ENCODE results near the gene FUNDC1.
"Not testable (repeated sequence)": the region's sequence is repeated elsewhere in the genome, so short reads cannot be mapped to it uniquely, and the experiment has no call there.

Gene FUNDC1, protein sequence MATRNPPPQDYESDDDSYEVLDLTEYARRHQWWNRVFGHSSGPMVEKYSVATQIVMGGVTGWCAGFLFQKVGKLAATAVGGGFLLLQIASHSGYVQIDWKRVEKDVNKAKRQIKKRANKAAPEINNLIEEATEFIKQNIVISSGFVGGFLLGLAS

DNA sequence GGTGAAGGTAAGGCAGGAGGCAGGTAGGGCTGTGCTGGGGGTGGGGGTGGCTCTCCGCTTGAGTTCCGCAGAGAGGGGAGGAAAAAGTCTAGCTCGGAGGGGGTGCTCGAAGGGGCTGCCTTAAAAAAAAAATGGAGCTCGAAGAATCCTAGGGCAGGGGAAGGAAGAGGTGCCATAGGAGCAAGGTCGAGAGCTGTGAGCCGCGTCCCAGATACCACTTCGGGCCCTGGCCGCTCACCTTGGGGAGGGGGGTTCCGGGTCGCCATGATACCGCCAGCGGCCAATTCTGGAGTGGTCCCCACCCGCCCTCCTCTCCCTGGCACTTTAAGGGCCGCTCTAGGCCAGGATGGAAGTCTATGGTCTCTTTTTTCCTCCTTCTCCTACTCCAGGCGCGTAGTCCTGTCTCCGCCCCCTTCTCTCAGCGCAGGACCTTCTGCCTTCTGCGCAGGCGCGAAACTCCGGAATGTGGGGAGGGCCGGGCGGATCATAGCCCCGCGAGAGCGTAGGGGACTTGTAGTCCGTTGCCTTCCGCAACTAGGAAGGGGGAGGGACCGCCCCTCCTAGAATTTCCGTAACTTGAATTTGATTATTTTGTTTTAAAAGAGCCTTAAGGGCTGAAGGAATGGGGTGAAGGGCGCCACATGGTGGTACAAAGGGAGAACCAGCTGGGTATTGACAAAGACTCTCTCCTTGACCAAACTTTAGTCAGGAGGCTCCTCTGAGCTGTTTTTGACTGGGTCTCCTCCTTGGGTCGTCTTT lies at the start of gene FUNDC1:
Gene FUNDC1 (minus strand): TSS at position 293 of the 759 bp plus-strand sequence. CDS start 27 bp downstream, at position 266.
- Histone ChIP-seq H3K9ac (ENCODE audit: low read length in 5 of 5) (peak within 1 kb of the TSS; percentile 73 to 87 (median 82)), H3K36me3 (ENCODE audit: control insufficient read depth in 5 of 5, insufficient read depth in 5 of 5, low read length in 5 of 5) (no peaks in the 10 kb centered on the region), H3K27me3 (ENCODE audit: control insufficient read depth in 5 of 5, insufficient read depth in 4 of 5, low read length in 5 of 5) (no peaks in the 10 kb centered on the region), H3K27ac (ENCODE audit: low read depth, low read length) (peak within 1 kb of the TSS; percentile 41), H3K4me3 (ENCODE audit: low read depth in 1 of 5, low read length in 5 of 5) (peak within 1 kb of the TSS; percentile 78 to 90 (median 83)), H3K4me1 (ENCODE audit: control insufficient read depth in 5 of 5, insufficient read depth in 5 of 5, low read length in 5 of 5) (peaks cover 0 to 22% (median 10%) of the 10 kb centered on the region in 5 donors), H3K9me3 (ENCODE audit: control insufficient read depth in 5 of 5, low read length in 5 of 5) (no peaks in the 10 kb centered on the region)

DNA sequence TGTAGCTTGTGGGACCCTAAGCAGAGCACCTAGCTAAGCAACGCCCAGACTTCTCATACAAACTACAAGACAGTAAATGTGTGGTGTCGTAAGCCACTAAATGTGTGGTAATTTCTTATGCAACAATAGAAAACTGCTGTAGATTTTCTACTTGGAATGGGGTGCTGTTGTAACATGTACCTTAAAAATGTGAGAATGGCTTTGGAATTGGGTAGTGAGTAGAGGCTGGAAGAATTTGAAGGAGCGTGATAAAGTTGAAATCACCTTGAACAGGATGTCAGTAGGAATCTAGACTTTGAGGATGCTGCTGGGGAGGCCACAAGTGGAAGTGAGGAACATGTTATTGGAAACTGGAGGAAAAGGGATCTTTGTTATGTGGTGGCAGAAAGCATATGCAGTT lies 43.2 kb upstream of the FUNDC1 start:
- H3K4me3 ChIP-seq (ENCODE audit: low read depth in 1 of 5, low read length in 5 of 5) = no peak overlapping the region
- no peak overlapping the region for H3K9ac ChIP-seq (ENCODE audit: low read length in 5 of 5)

DNA sequence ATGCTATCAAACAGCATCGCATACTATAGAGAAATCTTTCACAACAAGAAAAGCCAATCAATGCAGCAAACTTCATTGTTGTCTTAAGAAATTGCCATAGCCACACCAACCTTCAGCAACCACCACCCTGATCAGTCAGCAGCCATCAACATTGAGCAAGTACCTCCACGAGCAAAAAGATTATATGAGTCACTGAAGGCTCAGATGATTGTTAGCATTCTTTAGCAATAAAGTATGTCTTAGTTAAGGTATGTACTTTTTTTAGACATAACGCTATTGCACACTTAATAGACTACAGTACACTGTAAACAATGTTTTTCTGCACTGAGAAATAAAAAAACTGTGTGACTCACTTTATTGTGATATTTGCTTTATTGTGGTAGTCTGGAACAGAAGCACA lies 37.8 kb upstream of the FUNDC1 start:
- H3K36me3 ChIP-seq (ENCODE audit: control insufficient read depth in 5 of 5, insufficient read depth in 5 of 5, low read length in 5 of 5) = no peaks in the 10 kb centered on the region
- no peak overlapping the region for H3K4me3 ChIP-seq (ENCODE audit: low read depth in 1 of 5, low read length in 5 of 5)
- H3K9ac ChIP-seq (ENCODE audit: low read length in 5 of 5) = no peak overlapping the region
- no peak overlapping the region for H3K27ac ChIP-seq (ENCODE audit: low read depth, low read length)
- H3K9me3 ChIP-seq (ENCODE audit: control insufficient read depth in 5 of 5, low read length in 5 of 5) = no peaks in the 10 kb centered on the region
- no peaks in the 10 kb centered on the region for H3K4me1 ChIP-seq (ENCODE audit: control insufficient read depth in 5 of 5, insufficient read depth in 5 of 5, low read length in 5 of 5)
- no peaks in the 10 kb centered on the region for H3K27me3 ChIP-seq (ENCODE audit: control insufficient read depth in 5 of 5, insufficient read depth in 4 of 5, low read length in 5 of 5)

More for the DNA sequence above, 43.2 kb upstream of the FUNDC1 start:
- Histone ChIP-seq H3K36me3 (ENCODE audit: control insufficient read depth in 5 of 5, insufficient read depth in 5 of 5, low read length in 5 of 5) (no peaks in the 10 kb centered on the region), H3K4me1 (ENCODE audit: control insufficient read depth in 5 of 5, insufficient read depth in 5 of 5, low read length in 5 of 5) (no peaks in the 10 kb centered on the region), H3K9me3 (ENCODE audit: control insufficient read depth in 5 of 5, low read length in 5 of 5) (no peaks in the 10 kb centered on the region), H3K27ac (ENCODE audit: low read depth, low read length) (no peak overlapping the region), H3K27me3 (ENCODE audit: control insufficient read depth in 5 of 5, insufficient read depth in 4 of 5, low read length in 5 of 5) (no peaks in the 10 kb centered on the region)

DNA sequence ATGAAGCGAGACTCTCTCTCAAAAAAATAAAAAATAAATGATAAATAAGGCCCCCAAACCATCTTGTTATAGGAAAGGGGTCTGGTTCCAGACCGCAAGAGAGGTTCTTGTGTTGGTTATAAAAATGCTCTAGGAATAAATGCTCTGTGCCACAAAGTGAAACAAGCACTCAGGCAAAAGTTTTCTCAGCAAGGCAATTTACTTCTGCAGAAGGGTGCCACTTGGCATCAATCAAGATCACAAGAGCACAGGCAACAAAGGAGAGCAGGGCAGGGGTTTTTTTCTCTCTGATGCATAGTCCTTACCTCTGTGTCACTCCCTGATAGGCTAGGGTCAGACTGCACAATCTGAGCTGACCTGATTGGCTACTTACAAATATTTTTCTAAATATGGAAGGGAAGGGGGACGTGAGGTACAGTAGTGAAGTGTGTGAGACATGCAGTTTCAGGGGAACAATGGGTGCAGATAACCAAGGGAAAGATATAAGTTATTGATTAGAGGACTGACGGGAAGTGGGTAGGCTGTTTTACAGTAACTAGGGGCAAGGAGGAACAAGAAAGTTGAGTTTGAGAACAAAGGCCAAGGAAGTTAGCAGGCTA lies 29.8 kb upstream of the FUNDC1 start:
- H3K4me3 ChIP-seq (ENCODE audit: low read depth in 1 of 5, low read length in 5 of 5) = peak overlapping the region in 1 of 5 donors; percentile 15
- peaks cover 0 to 25% (median 23%) of the 10 kb centered on the region in 5 donors for H3K9me3 ChIP-seq (ENCODE audit: control insufficient read depth in 5 of 5, low read length in 5 of 5)
- H3K36me3 ChIP-seq (ENCODE audit: control insufficient read depth in 5 of 5, insufficient read depth in 5 of 5, low read length in 5 of 5) = no peaks in the 10 kb centered on the region
- H3K27me3 ChIP-seq (ENCODE audit: control insufficient read depth in 5 of 5, insufficient read depth in 4 of 5, low read length in 5 of 5) = no peaks in the 10 kb centered on the region
- no peaks in the 10 kb centered on the region for H3K4me1 ChIP-seq (ENCODE audit: control insufficient read depth in 5 of 5, insufficient read depth in 5 of 5, low read length in 5 of 5)
- H3K9ac ChIP-seq (ENCODE audit: low read length in 5 of 5) = no peak overlapping the region
- H3K27ac ChIP-seq (ENCODE audit: low read depth, low read length) = no peak overlapping the region

DNA sequence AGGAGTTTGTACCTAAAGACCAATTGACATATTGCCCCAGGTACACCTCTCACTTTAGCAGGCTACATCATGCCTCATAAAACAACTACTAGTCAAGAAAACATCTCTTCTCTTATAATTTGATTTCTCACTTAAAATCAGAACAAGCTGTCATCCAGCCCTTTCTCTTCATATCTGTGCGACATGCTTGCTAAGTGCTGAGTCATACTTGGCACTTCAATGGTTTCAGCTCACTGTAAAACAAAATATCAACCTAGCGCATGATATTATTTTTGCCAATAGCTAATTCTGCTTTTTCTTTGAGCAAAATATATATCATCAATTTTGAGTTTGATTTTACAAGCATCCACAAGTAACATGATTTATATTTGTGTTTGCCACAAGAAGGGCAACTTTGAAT lies 27.9 kb upstream of the FUNDC1 start:
- Histone ChIP-seq H3K27ac (ENCODE audit: low read depth, low read length) (no peak overlapping the region), H3K4me1 (ENCODE audit: control insufficient read depth in 5 of 5, insufficient read depth in 5 of 5, low read length in 5 of 5) (no peaks in the 10 kb centered on the region), H3K4me3 (ENCODE audit: low read depth in 1 of 5, low read length in 5 of 5) (no peak overlapping the region), H3K36me3 (ENCODE audit: control insufficient read depth in 5 of 5, insufficient read depth in 5 of 5, low read length in 5 of 5) (no peaks in the 10 kb centered on the region), H3K27me3 (ENCODE audit: control insufficient read depth in 5 of 5, insufficient read depth in 4 of 5, low read length in 5 of 5) (no peaks in the 10 kb centered on the region), H3K9ac (ENCODE audit: low read length in 5 of 5) (no peak overlapping the region), H3K9me3 (ENCODE audit: control insufficient read depth in 5 of 5, low read length in 5 of 5) (peaks cover 0 to 25% (median 23%) of the 10 kb centered on the region in 5 donors)

DNA sequence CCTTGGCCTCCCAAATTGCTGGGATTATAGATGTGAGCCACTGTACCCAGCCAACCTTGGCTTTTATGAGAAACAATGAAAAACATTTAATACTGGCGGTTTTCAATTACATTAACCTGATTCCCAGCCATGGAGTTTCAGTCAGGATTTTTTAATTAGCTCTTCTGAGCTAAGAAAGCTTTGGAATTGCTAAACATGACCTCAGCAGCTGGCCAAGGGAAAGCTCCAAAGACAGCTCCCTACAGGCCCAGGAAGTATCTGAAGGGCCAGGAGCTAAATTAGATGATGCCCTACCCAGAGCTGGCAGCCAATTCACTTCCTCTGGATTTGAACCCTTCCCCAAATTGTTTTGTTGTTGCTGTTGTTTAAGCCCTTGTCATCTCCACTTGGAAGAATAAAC lies 26.5 kb upstream of the FUNDC1 start:
- Histone ChIP-seq H3K27ac (ENCODE audit: low read depth, low read length) (no peak overlapping the region), H3K9ac (ENCODE audit: low read length in 5 of 5) (no peak overlapping the region), H3K27me3 (ENCODE audit: control insufficient read depth in 5 of 5, insufficient read depth in 4 of 5, low read length in 5 of 5) (no peaks in the 10 kb centered on the region), H3K4me3 (ENCODE audit: low read depth in 1 of 5, low read length in 5 of 5) (no peak overlapping the region), H3K4me1 (ENCODE audit: control insufficient read depth in 5 of 5, insufficient read depth in 5 of 5, low read length in 5 of 5) (no peaks in the 10 kb centered on the region), H3K9me3 (ENCODE audit: control insufficient read depth in 5 of 5, low read length in 5 of 5) (peaks cover 0 to 25% (median 23%) of the 10 kb centered on the region in 5 donors), H3K36me3 (ENCODE audit: control insufficient read depth in 5 of 5, insufficient read depth in 5 of 5, low read length in 5 of 5) (no peaks in the 10 kb centered on the region)

DNA sequence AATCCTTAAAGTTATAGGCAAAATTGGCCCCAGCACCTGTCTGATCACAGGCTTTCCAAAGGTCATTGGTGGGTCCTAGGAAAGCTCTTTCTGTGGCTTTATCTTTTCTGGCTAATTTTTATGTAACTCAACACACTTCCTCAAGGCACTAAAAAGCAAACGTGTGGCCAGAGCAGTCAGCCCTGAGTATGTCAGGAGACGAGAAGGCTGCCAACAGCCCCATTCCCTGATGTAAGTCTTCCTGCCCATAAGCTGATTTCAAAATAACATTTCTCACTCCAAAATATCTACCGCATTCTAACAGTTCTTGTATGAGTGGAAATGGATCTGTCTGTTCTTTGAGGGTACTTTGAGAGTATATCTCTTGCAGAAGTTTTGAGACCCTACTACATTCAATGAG lies 25.5 kb upstream of the FUNDC1 start:
- Histone ChIP-seq H3K27ac (ENCODE audit: low read depth, low read length) (peak overlapping the region; percentile 41), H3K27me3 (ENCODE audit: control insufficient read depth in 5 of 5, insufficient read depth in 4 of 5, low read length in 5 of 5) (no peaks in the 10 kb centered on the region), H3K36me3 (ENCODE audit: control insufficient read depth in 5 of 5, insufficient read depth in 5 of 5, low read length in 5 of 5) (no peaks in the 10 kb centered on the region), H3K9me3 (ENCODE audit: control insufficient read depth in 5 of 5, low read length in 5 of 5) (peaks cover 0 to 21% (median 18%) of the 10 kb centered on the region in 5 donors), H3K9ac (ENCODE audit: low read length in 5 of 5) (no peak overlapping the region), H3K4me3 (ENCODE audit: low read depth in 1 of 5, low read length in 5 of 5) (no peak overlapping the region), H3K4me1 (ENCODE audit: control insufficient read depth in 5 of 5, insufficient read depth in 5 of 5, low read length in 5 of 5) (no peaks in the 10 kb centered on the region)

DNA sequence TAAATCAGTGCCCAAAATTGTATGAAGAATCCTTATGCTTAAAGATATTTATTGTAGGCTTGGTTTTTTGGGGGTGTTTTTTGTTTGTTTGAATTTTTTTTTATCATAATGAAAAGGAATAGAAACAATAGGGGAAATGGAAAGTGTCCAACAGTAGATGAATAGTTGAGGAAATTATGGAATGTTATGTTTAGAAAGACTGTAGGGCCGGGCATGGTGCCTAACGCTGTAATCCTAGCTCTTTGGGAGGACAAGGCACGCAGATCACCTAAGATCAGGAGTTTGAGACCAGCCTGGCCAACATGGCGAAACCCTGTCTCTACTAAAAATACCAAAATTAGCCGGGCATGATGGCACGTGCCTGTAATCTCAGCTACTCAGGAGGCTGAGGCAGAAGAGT lies 19.2 kb upstream of the FUNDC1 start:
- not testable (repeated sequence) for H3K4me1 ChIP-seq (ENCODE audit: control insufficient read depth in 5 of 5, insufficient read depth in 5 of 5, low read length in 5 of 5); H3K36me3 ChIP-seq (ENCODE audit: control insufficient read depth in 5 of 5, insufficient read depth in 5 of 5, low read length in 5 of 5); H3K9ac ChIP-seq (ENCODE audit: low read length in 5 of 5); H3K4me3 ChIP-seq (ENCODE audit: low read depth in 1 of 5, low read length in 5 of 5); H3K9me3 ChIP-seq (ENCODE audit: control insufficient read depth in 5 of 5, low read length in 5 of 5); H3K27me3 ChIP-seq (ENCODE audit: control insufficient read depth in 5 of 5, insufficient read depth in 4 of 5, low read length in 5 of 5); H3K27ac ChIP-seq (ENCODE audit: low read depth, low read length)

DNA sequence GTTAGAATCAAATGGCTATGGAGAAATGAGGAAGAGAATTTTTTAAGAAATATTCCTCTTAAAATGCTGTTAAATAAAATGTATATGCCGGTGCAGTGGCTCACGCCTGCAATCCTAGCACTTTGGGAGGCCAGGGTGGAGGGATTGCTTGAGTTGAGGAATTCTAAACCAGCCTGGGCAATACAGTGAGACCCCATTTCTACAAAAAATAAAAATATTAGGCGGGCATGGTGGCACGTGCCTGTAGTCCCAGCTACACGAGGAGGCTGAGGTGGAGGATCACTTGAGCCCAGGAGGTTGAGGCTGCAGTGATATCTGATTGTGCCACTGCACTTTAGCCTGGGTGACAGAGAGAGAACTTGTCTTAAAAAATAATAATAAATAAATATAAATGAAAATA lies 7.9 kb upstream of the FUNDC1 start:
- Histone ChIP-seq H3K9me3 (ENCODE audit: control insufficient read depth in 5 of 5, low read length in 5 of 5) (no peaks in the 10 kb centered on the region), H3K4me3 (ENCODE audit: low read depth in 1 of 5, low read length in 5 of 5) (no peak overlapping the region), H3K27ac (ENCODE audit: low read depth, low read length) (no peak overlapping the region), H3K36me3 (ENCODE audit: control insufficient read depth in 5 of 5, insufficient read depth in 5 of 5, low read length in 5 of 5) (no peaks in the 10 kb centered on the region), H3K27me3 (ENCODE audit: control insufficient read depth in 5 of 5, insufficient read depth in 4 of 5, low read length in 5 of 5) (peaks cover 0 to 5% (median 0%) of the 10 kb centered on the region in 5 donors), H3K4me1 (ENCODE audit: control insufficient read depth in 5 of 5, insufficient read depth in 5 of 5, low read length in 5 of 5) (no peaks in the 10 kb centered on the region), H3K9ac (ENCODE audit: low read length in 5 of 5) (no peak overlapping the region)

DNA sequence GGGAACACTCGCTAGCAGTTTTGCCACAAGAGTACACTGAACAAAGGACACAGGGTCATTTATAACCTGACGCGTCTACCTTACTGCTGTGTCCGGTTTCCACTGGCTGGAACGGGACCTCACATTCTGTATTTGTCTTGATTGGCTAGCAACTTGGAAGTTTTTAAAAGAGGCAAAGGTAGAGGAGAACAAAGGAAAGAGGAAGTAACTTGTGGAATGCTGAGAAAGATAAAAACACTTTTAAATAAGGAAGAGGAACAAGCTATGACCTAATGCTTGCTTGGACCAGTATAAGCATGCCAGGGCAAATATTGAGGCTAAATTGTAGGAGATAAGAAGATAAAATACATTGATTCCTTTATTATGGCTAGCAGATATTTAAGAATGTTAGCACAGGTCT lies 2.8 kb upstream of the FUNDC1 start:
- not testable (repeated sequence) for H3K4me3 ChIP-seq (ENCODE audit: low read depth in 1 of 5, low read length in 5 of 5); H3K36me3 ChIP-seq (ENCODE audit: control insufficient read depth in 5 of 5, insufficient read depth in 5 of 5, low read length in 5 of 5); H3K27ac ChIP-seq (ENCODE audit: low read depth, low read length); H3K9ac ChIP-seq (ENCODE audit: low read length in 5 of 5); H3K9me3 ChIP-seq (ENCODE audit: control insufficient read depth in 5 of 5, low read length in 5 of 5); H3K27me3 ChIP-seq (ENCODE audit: control insufficient read depth in 5 of 5, insufficient read depth in 4 of 5, low read length in 5 of 5)
- peaks cover 0 to 22% (median 10%) of the 10 kb centered on the region in 5 donors for H3K4me1 ChIP-seq (ENCODE audit: control insufficient read depth in 5 of 5, insufficient read depth in 5 of 5, low read length in 5 of 5)
